ENCODE results near the gene USP9X. TPM values are rescaled to one million over a fixed set of nuclear protein-coding genes. Genes with fewer than 3 reads are reported as not detected.

The USP9X gene
- total RNA-seq, 1 donor from 2014 or later = 60.0 TPM

GRCh38 chrX:41085878-41086626 is 807 bp downstream of the USP9X start:
- Mint-ChIP-seq H3K36me3 (ENCODE audit: low read depth) (peaks cover 5% of the 10 kb centered on the region), H3K4me3 (peak overlapping the region; percentile 89), H3K27me3 (ENCODE audit: low read depth) (no peaks in the 10 kb centered on the region), H3K4me1 (peaks cover 28% of the 10 kb centered on the region), H3K9me3 (no peaks in the 10 kb centered on the region), H3K27ac (ENCODE audit: unreplicated experiment) (peak overlapping the region; percentile 43)
- TF ChIP-seq, protein P1, sequence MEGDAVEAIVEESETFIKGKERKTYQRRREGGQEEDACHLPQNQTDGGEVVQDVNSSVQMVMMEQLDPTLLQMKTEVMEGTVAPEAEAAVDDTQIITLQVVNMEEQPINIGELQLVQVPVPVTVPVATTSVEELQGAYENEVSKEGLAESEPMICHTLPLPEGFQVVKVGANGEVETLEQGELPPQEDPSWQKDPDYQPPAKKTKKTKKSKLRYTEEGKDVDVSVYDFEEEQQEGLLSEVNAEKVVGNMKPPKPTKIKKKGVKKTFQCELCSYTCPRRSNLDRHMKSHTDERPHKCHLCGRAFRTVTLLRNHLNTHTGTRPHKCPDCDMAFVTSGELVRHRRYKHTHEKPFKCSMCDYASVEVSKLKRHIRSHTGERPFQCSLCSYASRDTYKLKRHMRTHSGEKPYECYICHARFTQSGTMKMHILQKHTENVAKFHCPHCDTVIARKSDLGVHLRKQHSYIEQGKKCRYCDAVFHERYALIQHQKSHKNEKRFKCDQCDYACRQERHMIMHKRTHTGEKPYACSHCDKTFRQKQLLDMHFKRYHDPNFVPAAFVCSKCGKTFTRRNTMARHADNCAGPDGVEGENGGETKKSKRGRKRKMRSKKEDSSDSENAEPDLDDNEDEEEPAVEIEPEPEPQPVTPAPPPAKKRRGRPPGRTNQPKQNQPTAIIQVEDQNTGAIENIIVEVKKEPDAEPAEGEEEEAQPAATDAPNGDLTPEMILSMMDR (conservative IDR thresholded peaks at IDR 0.05) = no peak
- peak; percentile 25 for DNase-seq (ENCODE audit: low read depth, low spot score)

GRCh38 chrX:41086627-41086932 is 1.3 kb downstream of the USP9X start:
- Mint-ChIP-seq H3K36me3 (ENCODE audit: low read depth) (peaks cover 5% of the 10 kb centered on the region), H3K4me3 (peak overlapping the region; percentile 89), H3K9me3 (no peaks in the 10 kb centered on the region), H3K27me3 (ENCODE audit: low read depth) (no peaks in the 10 kb centered on the region), H3K4me1 (peaks cover 28% of the 10 kb centered on the region), H3K27ac (ENCODE audit: unreplicated experiment) (peak overlapping the region; percentile 43)
- TF ChIP-seq, protein P1 (conservative IDR thresholded peaks at IDR 0.05) = no peak
- DNase-seq (ENCODE audit: low read depth, low spot score) = no peak

DNA sequence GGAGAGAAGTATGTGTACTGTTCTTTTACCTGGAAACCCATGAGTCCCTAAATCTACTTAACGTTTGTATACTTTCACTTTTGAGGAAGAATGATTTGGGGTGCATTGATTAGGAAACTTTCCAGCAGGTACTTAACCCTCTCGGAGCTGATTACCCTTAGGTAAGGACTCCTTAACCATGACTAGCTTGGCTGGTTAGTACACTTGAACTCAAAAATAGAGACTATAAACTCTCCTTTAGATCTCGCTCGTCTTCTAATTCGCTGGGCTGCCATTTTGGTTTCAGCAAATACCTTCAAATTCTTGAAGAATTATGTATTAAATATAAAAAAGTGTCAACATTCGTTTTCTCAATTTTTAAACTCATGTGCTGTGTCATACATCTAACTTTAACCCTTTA is 2.0 kb downstream of the USP9X start:
- TF ChIP-seq, protein P1 (conservative IDR thresholded peaks at IDR 0.05) = no peak
- Mint-ChIP-seq H3K27me3 (ENCODE audit: low read depth) (no peaks in the 10 kb centered on the region), H3K36me3 (ENCODE audit: low read depth) (peaks cover 5% of the 10 kb centered on the region), H3K4me1 (peaks cover 28% of the 10 kb centered on the region), H3K9me3 (no peaks in the 10 kb centered on the region), H3K27ac (ENCODE audit: unreplicated experiment) (no peak overlapping the region), H3K4me3 (peak overlapping the region; percentile 89)
- DNase-seq (ENCODE audit: low read depth, low spot score) = no peak

GRCh38 chrX:41090568-41091238 is 5.5 kb downstream of the USP9X start:
- Mint-ChIP-seq H3K9me3 (no peaks in the 10 kb centered on the region), H3K27me3 (ENCODE audit: low read depth) (no peaks in the 10 kb centered on the region), H3K36me3 (ENCODE audit: low read depth) (peaks cover 3% of the 10 kb centered on the region), H3K27ac (ENCODE audit: unreplicated experiment) (no peak overlapping the region), H3K4me3 (no peak overlapping the region), H3K4me1 (peaks cover 33% of the 10 kb centered on the region)
- DNase-seq (ENCODE audit: low read depth, low spot score) = no peak
- TF ChIP-seq, protein P1 (conservative IDR thresholded peaks at IDR 0.05) = no peak

- H3K36me3 Mint-ChIP-seq (ENCODE audit: low read depth) = peaks cover 3% of the 10 kb centered on the region
- no peaks in the 10 kb centered on the region for H3K9me3 Mint-ChIP-seq
- TF ChIP-seq, protein P1 (conservative IDR thresholded peaks at IDR 0.05) = no peak
- no peak overlapping the region for H3K4me3 Mint-ChIP-seq
- H3K27me3 Mint-ChIP-seq (ENCODE audit: low read depth) = no peaks in the 10 kb centered on the region
- H3K4me1 Mint-ChIP-seq = peaks cover 44% of the 10 kb centered on the region
- H3K27ac Mint-ChIP-seq (ENCODE audit: unreplicated experiment) = no peak overlapping the region
- DNase-seq (ENCODE audit: low read depth, low spot score) = no peak
Observed at GRCh38 chrX:41092776-41093175, 7.5 kb downstream of the USP9X start.

Measured in neural crest cell (in vitro differentiated cells).